Right forelimb (tissue), 1 donor: ENCODE data around the gene SLC29A2.
"Not testable (repeated sequence)": the region's sequence is repeated elsewhere in the genome, so short reads cannot be mapped to it uniquely, and the experiment has no call there.

ENCODE experiments used
- DNase-seq: peaks from one replicate; pipeline ENCODE4 v3.0.0-alpha.2; 2018

The SLC29A2 gene

GRCh38 chr11:66332371-66333219 is 39.0 kb downstream of the SLC29A2 start:
- DNase-seq, result peak; percentile 31

- DNase-seq, result peak; percentile 31
Measured at GRCh38 chr11:66331542-66332370, 39.8 kb downstream of the SLC29A2 start.

- DNase-seq, result peak; percentile 45
Measured at GRCh38 chr11:66330931-66331330, 40.6 kb downstream of the SLC29A2 start.

- no peak for DNase-seq
Measured at GRCh38 chr11:66329165-66329673, 42.3 kb downstream of the SLC29A2 start.

- peak; percentile 84 for DNase-seq
Measured at GRCh38 chr11:66328302-66329144, 43.0 kb downstream of the SLC29A2 start.

GRCh38 chr11:66328031-66328301 is 43.6 kb downstream of the SLC29A2 start:
- DNase-seq, result no peak

- DNase-seq, result no peak
Measured at GRCh38 chr11:66327171-66328030, 44.2 kb downstream of the SLC29A2 start.

GRCh38 chr11:66326261-66327111 is 45.1 kb downstream of the SLC29A2 start:
- DNase-seq, result no peak

GRCh38 chr11:66325263-66325671 is 46.3 kb downstream of the SLC29A2 start:
- no peak for DNase-seq

- no peak for DNase-seq
Measured at GRCh38 chr11:66324664-66325063, 46.9 kb downstream of the SLC29A2 start.

GRCh38 chr11:66323684-66324083 is 47.9 kb downstream of the SLC29A2 start:
- DNase-seq, result no peak

GRCh38 chr11:66322732-66323427 is 48.7 kb downstream of the SLC29A2 start:
- DNase-seq, result no peak

GRCh38 chr11:66321606-66322005 is 50.0 kb downstream of the SLC29A2 start:
- DNase-seq, result no peak

- DNase-seq, result not testable (repeated sequence)
Measured at GRCh38 chr11:66320748-66321147, 50.8 kb downstream of the SLC29A2 start.

GRCh38 chr11:66320289-66320688 is 51.3 kb downstream of the SLC29A2 start:
- DNase-seq, result not testable (repeated sequence)

- no peak for DNase-seq
Measured at GRCh38 chr11:66318600-66318970, 53.0 kb downstream of the SLC29A2 start.

GRCh38 chr11:66317723-66318599 is 53.6 kb downstream of the SLC29A2 start:
- peak; percentile 62 for DNase-seq

GRCh38 chr11:66317322-66317722 is 54.2 kb downstream of the SLC29A2 start:
- DNase-seq, result peak; percentile 77

- DNase-seq, result peak; percentile 87
Measured at GRCh38 chr11:66316849-66317251, 54.7 kb downstream of the SLC29A2 start, which contains the start of gene CD248. Gene CD248 (minus strand): TSS chr11:66317044. CDS start chr11:66317027, 17 bp downstream.
